T-helper 22 cell (primary cell): ENCODE measurements around the gene FNDC3B.

Source experiments
- DNase-seq: peaks from one replicate; pipeline ENCODE4 v3.0.0-alpha.2; 2020; ENCODE audit warnings: low read depth

The FNDC3B gene

DNA sequence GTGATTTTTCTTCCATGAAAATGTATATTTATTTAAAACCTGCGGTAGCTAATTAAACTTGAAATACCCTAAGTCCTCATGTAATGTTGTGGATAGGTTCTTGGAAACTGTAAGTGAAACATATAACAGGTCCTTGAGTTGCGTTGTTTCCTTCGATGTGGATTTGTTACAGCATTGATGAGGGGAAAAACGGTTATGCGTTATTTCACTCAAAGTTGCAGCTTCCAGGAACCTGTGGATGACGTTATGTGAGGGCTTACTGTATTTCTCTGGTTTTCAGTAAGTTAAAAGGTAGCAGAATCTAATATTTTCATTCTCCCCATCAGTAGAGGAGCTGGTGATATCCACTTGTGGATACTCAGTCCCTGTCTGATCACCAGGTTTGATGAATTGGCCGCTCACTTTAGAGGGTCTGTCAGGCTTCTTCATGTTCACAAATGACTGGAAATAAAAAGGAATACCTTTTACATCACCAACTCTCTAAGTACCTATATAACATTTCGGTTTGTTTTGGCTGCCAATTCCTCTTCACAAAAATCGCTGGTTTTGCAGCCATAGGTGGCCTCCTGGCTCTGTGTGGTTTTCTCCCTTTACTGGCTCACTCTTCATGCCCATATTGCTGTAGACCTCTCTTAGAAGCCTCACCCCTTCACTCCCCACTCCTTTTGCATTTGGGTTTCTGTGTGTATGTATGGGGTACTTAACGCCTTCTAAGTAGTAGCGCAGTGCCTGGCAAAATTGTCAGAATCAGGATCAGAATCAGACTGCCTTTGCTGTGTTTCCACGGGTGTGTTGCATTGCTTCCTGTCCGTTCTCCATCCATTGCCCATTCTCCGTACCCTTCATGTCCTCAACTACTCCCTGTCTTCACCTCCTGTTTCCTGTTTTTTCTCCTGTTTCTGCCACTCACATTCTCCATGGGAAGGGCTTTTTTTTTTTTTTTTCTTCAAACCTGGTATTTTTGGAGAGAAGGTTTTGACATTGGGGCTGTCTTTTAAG, 112.6 kb downstream of the FNDC3B start:
- no peak for DNase-seq

GRCh38 chr3:172152874-172153273, 113.5 kb downstream of the FNDC3B start:
- no peak for DNase-seq

GRCh38 chr3:172153335-172153861, 114.0 kb downstream of the FNDC3B start:
- DNase-seq = no peak

DNA sequence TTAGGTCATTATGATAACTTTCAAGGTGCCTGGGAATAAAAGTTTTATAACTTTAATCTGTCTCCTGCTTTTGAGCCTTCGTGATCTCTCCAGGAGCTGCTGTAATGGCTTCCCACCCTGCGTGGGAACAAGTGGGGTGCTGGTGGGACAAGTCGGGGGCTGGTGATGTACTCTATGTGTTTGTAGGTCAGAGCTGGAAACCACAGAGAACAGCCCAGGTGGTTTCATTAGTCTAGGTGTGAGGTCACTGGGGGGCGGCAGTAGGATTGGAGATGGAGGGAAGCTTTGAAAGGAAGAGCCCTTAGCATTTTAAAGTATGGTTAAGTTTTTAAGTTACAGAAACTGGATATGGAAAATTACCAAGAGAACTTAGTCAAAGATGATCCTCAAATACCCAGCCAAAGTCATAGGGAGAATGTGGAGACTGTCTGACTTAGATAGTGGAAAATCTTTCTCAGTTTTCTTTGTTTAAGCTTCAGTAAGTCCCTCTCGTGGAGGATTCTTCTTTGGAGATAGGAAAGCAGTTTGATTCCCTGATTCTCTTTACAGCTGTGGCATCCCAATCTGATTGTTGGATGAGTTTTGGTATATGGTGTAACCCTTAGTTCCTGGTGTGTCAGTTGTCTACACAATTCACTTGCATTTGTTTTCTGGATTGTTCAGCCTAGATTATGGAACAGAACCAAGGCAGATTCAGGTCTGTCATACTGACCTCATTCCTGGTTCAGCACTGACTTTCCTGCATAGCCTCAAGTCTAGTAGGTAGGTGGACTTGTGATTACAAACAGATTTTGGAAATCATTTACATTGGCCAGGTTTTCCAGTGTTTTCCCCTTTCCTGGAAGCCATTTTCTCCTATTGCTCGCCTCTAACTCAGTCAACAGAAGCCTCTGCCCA, 115.6 kb downstream of the FNDC3B start:
- no peak for DNase-seq

GRCh38 chr3:172155897-172156585, 116.7 kb downstream of the FNDC3B start:
- no peak for DNase-seq

DNA sequence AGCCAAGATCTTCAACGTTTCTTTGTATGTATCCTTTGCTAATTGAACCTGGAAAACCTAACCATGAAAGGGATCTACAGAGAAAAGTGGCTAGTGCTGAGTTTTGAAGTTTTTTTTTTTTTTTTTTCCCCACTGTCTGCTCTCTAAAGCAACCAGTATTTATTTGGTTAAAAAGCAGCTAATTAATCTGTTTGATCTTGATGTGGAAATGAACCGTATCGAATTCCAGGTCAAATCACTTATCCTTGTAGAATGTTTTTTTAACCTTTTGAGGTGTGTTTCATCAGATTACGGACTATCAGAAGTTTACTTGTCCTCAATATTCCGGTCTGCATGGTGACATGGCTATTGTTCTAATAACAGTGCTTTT, 117.2 kb downstream of the FNDC3B start:
- no peak for DNase-seq

GRCh38 chr3:172157564-172158258, 118.3 kb downstream of the FNDC3B start:
- no peak for DNase-seq

DNA sequence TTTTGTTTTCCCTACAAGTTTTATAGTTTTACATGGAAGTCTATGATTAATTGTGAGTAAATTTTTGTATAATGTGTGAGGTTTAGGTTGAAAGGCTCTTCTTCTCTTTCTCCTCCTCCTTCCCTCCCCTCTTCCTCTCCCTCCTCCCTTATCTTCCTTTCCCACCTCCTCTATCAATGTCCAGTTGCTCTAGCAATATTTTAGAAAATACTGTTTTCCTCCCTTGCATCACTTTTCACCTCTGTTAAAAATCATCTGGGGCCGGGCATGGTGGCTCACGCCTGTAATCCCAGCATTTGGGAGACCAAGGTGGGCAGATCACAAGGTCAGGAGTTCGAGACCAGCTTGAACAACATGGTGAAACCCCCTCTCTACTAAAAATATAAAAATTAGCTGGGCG, 119.4 kb downstream of the FNDC3B start:
- DNase-seq = no peak

DNA sequence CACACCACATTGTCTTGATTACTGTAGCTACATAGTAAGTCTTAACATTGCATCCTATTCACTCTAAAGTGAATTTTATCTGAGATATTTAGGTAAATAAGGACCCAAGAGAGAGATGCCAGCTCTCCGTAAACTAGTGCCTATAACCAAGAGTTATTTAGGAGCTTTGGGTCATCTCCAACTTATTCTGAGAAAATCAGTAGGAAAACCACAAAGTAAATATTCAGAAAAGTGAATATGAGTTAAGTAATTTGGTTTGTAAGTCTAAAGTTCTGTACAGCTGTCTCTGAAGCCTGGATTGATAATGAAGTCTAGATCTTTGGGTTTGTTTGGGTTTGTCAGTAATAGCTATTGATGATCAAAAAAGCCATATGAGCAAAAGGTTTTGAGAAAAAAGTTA, 120.0 kb downstream of the FNDC3B start:
- no peak for DNase-seq

DNA sequence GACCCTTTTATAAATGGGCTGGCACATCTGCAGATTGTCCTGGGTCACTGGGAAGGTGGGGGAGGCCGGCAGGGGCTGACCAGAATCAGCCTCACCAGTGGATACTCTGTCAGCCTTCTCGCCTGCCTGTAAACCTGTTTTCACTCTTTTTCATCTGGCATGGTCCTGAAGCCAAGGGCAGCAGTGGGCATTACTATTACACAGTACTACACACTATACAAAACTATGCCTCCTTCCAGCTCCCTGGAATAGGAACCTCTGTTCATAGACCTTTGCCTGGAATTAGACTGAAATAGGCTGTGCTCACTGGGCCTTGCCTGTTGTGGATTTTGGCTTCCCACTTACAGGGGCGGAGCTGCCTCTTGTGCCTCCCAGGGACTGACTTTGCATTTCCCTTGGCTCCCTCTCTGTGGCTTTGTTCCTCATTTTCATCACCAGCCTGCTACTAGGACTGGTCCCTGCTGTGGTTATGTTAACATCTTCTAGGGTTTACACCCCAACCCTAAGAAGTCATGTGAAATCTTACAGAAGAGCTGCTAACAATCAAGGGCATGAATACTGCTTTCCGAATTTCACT, 120.7 kb downstream of the FNDC3B start:
- no peak for DNase-seq

- no peak for DNase-seq
These were observed 121.9 kb downstream of the FNDC3B start for GRCh38 chr3:172161133-172161789.

DNA sequence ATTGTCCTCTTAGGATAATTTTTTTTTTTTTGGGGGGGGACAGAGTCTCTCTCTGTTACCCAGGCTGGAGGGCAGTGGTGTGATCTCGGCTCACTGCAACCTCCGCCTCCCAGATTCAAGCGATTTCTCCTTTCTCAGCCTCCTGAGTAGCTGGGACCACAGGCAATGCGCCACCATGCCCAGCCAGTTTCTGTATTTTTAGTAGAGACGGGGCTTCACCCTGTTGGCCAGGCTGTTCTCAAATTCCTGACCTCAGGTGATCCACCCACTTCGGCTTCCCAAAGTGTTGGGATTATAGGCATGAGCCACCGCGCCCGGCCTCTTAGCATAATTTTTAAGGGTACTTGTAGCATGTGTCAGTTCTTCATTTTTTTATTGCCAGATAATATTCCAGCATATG, 122.6 kb downstream of the FNDC3B start:
- DNase-seq = no peak

- DNase-seq = no peak
These were observed 123.9 kb downstream of the FNDC3B start for GRCh38 chr3:172163320-172163719.

GRCh38 chr3:172164620-172165362, 125.4 kb downstream of the FNDC3B start:
- no peak for DNase-seq

GRCh38 chr3:172166261-172166660, 126.9 kb downstream of the FNDC3B start:
- DNase-seq = no peak

- DNase-seq = no peak
These were observed 127.5 kb downstream of the FNDC3B start for GRCh38 chr3:172166890-172167289.

- DNase-seq = no peak
These were observed 128.7 kb downstream of the FNDC3B start for GRCh38 chr3:172167892-172168648.

- DNase-seq = no peak
These were observed 130.8 kb downstream of the FNDC3B start for GRCh38 chr3:172170073-172170709.
